ENCODE measurements around the gene ESR2. TPM values are rescaled to one million over a fixed set of nuclear protein-coding genes. Genes with fewer than 3 reads are reported as not detected.
A peak's percentile ranks its signal among the peaks of the same experiment; 100 is the strongest.
"Not testable (repeated sequence)": the region's sequence is repeated elsewhere in the genome, so short reads cannot be mapped to it uniquely, and the experiment has no call there.

ESR2 gene
- total RNA-seq, 1 experiment from 2014 or later, result 0.27 TPM

GRCh38 chr14:64233531-64234190 lies 60.5 kb downstream of the ESR2 start:
- no peak for DNase-seq (ENCODE audit: low read depth)
- in situ Hi-C loops (cut with HindIII; ENCODE audit: low pct_unique_long_range_greater_than_20kb, low sequenced_read_pairs), result no loop called here

- in situ Hi-C loops (cut with HindIII; ENCODE audit: low pct_unique_long_range_greater_than_20kb, low sequenced_read_pairs), result no loop called here
- DNase-seq (ENCODE audit: low read depth), result no peak
Observed at GRCh38 chr14:64232944-64233343, 61.2 kb downstream of the ESR2 start.

- in situ Hi-C loops (cut with HindIII; ENCODE audit: low pct_unique_long_range_greater_than_20kb, low sequenced_read_pairs), result no loop called here
Observed at GRCh38 chr14:64232095-64232838, 61.9 kb downstream of the ESR2 start.

DNA sequence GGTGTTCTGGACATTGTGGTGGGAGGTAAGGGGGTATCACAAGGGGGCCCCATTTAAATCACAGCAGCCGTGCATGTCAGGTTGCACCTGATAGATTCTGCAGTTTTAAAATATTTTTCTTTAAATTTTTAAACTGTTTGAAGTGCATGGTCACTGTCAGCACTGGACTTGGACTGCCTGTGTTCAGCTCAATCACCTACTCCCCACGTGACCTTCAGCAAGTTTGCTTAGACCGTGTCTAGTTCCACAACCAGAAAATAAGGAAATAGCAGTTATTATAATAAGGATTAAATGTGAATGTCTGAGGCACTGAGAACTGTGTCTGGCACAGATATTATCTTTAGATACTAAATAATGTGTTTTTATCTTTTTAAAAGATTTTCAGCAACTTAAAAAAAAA lies 64.7 kb downstream of the ESR2 start:
- in situ Hi-C loops (cut with HindIII; ENCODE audit: low pct_unique_long_range_greater_than_20kb, low sequenced_read_pairs), result no loop called here
- no peak for DNase-seq (ENCODE audit: low read depth)

More at GRCh38 chr14:64232095-64232838, 61.9 kb downstream of the ESR2 start:
- DNase-seq (ENCODE audit: low read depth), result peak; percentile 71

DNA sequence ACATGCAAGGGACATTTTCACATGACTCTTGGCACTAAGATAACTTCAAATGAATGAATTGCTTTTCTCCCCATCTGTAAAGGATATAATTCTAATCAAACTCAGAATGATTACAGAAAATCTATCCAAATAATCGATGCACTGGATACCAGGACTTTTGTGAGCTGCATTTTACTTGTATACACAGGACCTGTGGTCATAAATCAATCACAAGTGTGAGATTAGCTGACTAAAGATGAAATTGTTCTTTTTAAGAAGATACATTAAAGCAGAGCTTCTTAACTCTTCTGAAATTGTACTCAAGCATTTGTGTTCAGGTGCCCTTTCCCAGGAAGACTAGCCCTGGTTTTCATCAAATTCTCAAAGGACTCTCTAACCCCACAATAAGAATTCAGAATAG lies 66.3 kb downstream of the ESR2 start:
- DNase-seq (ENCODE audit: low read depth), result no peak
- in situ Hi-C loops (cut with HindIII; ENCODE audit: low pct_unique_long_range_greater_than_20kb, low sequenced_read_pairs), result no loop called here

GRCh38 chr14:64225151-64225757 lies 68.9 kb downstream of the ESR2 start:
- in situ Hi-C loops (cut with HindIII; ENCODE audit: low pct_unique_long_range_greater_than_20kb, low sequenced_read_pairs), result no loop called here
- no peak for DNase-seq (ENCODE audit: low read depth)

DNA sequence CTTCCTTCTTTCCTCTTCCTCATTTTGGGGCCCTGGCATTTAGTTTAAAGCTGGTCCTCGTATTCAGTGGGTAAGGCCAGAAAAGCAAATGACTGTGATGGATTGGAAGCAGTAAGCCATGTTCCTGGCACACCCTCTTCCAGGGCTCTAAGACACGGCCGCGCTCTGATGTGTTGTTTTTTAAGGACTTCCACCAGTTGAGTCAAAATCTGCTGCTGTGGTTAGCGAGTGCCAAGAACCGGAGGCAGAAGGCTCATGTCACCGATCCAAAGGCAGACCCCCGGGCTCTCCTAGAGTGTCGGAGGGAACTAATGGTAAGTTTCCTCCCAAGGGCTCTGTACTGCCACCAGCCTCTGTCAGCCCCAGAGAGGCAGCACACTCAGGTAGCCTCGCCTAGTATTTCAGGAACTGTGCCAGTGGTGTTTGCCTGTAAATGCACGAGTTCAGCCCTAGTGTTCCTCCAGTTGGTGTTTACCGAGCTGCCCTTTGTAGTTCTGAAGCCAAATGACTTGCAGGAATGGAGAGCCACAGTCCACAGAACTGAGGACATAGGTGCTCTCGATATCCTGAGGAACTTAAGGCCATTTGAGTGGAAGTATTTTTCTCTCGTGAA lies 72.7 kb downstream of the ESR2 start:
- DNase-seq (ENCODE audit: low read depth), result no peak
- in situ Hi-C loops (cut with HindIII; ENCODE audit: low pct_unique_long_range_greater_than_20kb, low sequenced_read_pairs), result no loop called here

DNA sequence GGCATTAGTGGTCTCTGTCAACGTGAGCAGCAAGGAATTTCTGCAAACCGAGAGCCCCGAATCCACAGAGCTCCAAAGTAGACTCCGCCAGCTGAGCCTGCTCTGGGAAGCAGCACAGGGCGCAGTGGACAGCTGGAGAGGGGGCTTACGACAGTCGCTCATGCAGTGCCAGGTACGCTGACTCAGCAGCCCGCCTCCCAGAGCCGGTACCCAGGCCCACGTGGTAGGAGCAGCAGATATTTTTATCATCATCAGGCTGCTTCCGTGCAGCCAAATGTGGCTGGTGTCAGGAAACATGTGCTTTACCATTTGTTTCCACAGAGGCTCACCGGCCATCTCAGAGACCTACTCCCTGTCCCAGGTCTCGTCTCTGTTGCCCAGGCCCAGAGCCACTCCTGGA lies 73.7 kb downstream of the ESR2 start:
- in situ Hi-C loops (cut with HindIII; ENCODE audit: low pct_unique_long_range_greater_than_20kb, low sequenced_read_pairs), result no loop called here

GRCh38 chr14:64220056-64220455 lies 74.1 kb downstream of the ESR2 start:
- in situ Hi-C loops (cut with HindIII; ENCODE audit: low pct_unique_long_range_greater_than_20kb, low sequenced_read_pairs), result no loop called here
- DNase-seq (ENCODE audit: low read depth), result no peak

More for the DNA sequence above, 73.7 kb downstream of the ESR2 start:
- DNase-seq (ENCODE audit: low read depth), result no peak

GRCh38 chr14:64218344-64219240 lies 75.6 kb downstream of the ESR2 start:
- DNase-seq (ENCODE audit: low read depth), result no peak
- in situ Hi-C loops (cut with HindIII; ENCODE audit: low pct_unique_long_range_greater_than_20kb, low sequenced_read_pairs), result no loop called here

DNA sequence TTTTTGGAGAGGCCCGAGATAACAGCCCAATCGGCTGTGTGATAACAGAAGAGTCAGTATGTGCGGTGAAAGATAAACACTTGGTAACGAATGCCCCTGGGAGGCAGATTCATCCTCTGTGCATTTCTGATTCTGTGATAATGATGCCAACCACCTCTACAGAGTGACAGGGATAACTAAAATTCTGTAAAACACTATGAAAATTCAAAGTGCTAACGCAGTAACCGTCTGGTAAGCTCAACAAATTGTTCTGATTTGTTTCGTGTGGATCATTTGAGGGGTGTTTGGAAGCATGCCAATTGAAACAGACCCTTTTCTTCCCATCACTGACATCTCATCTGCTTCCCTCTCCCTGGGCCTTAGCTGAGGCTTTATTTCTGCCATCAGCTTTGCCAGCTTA lies 76.3 kb downstream of the ESR2 start:
- DNase-seq (ENCODE audit: low read depth), result no peak
- in situ Hi-C loops (cut with HindIII; ENCODE audit: low pct_unique_long_range_greater_than_20kb, low sequenced_read_pairs), result no loop called here

- in situ Hi-C loops (cut with HindIII; ENCODE audit: low pct_unique_long_range_greater_than_20kb, low sequenced_read_pairs), result no loop called here
- no peak for DNase-seq (ENCODE audit: low read depth)
Observed at GRCh38 chr14:64217308-64217707, 76.9 kb downstream of the ESR2 start.

- in situ Hi-C loops (cut with HindIII; ENCODE audit: low pct_unique_long_range_greater_than_20kb, low sequenced_read_pairs), result no loop called here
- DNase-seq (ENCODE audit: low read depth), result no peak
Observed at GRCh38 chr14:64215978-64216377, 78.2 kb downstream of the ESR2 start.

DNA sequence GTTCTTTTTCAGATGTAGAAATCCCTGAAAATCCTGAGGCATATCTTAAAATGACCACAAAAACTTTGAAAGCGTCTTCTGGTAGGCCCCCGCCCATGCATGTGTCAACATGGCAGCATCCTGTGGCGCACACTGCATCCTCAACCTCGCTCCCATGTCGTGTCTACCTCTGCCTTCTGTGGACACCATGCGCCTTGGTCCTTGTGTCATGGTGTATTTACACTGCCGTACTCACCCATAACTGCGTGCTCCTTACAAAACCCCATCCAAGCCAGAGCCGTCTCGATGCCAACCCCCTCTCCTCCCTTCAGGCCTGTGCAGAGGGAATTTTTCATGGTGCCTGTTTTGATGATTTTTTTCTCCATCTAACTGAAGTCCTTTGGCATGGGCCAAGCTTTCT lies 78.9 kb downstream of the ESR2 start:
- in situ Hi-C loops (cut with HindIII; ENCODE audit: low pct_unique_long_range_greater_than_20kb, low sequenced_read_pairs), result no loop called here
- no peak for DNase-seq (ENCODE audit: low read depth)

- DNase-seq (ENCODE audit: low read depth), result no peak
- in situ Hi-C loops (cut with HindIII; ENCODE audit: low pct_unique_long_range_greater_than_20kb, low sequenced_read_pairs), result no loop called here
Observed at GRCh38 chr14:64213853-64214570, 80.2 kb downstream of the ESR2 start.

GRCh38 chr14:64213086-64213485 lies 81.1 kb downstream of the ESR2 start:
- no peak for DNase-seq (ENCODE audit: low read depth)
- in situ Hi-C loops (cut with HindIII; ENCODE audit: low pct_unique_long_range_greater_than_20kb, low sequenced_read_pairs), result no loop called here

GRCh38 chr14:64212666-64213065 lies 81.5 kb downstream of the ESR2 start:
- in situ Hi-C loops (cut with HindIII; ENCODE audit: low pct_unique_long_range_greater_than_20kb, low sequenced_read_pairs), result no loop called here
- no peak for DNase-seq (ENCODE audit: low read depth)

GRCh38 chr14:64210912-64211311 lies 83.3 kb downstream of the ESR2 start:
- DNase-seq (ENCODE audit: low read depth); in situ Hi-C loops (cut with HindIII; ENCODE audit: low pct_unique_long_range_greater_than_20kb, low sequenced_read_pairs): not testable (repeated sequence)
